ENCODE measurements around the gene TSPAN6. TPM values are rescaled to one million over a fixed set of nuclear protein-coding genes. Genes with fewer than 3 reads are reported as not detected.

Gene TSPAN6
- total and polyA plus RNA-seq, 10 donors = 2.9 to 20.8 (median 12.3) TPM

DNA sequence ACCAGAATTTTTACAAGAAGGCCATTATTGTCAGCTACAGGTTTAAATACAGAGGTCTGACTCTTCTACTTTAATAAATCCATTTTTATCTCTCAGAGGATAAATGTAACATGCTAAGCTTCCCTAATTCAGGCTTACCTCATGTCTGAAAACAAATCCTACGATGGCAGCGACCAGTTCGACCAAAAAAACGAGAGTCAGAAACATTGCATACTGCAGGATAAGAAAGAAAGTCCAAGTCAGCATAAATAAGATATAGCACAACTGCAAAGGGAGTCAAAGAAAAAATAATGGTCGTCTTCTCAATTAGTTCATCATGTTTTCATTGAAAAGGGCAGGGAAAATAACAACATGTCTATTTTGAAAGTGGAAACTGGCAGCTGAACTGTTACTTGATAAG is 1.6 kb downstream of the TSPAN6 start:
- intact Hi-C loops (cut with DNase I; ENCODE audit: low total_unique reads) = no loop called here
- peaks cover 0 to 7% (median 0%) of the 10 kb centered on the region in 6 donors for H3K4me1 ChIP-seq
- peaks cover 0 to 33% (median 0%) of the 10 kb centered on the region in 7 donors for H3K27me3 ChIP-seq (replicated peaks in 1 of 7)
- TF ChIP-seq POLR2A (IDR thresholded peaks at IDR 0.05) (no peak), POLR2AphosphoS5 (IDR thresholded peaks at IDR 0.05) (no peak)
- TF ChIP-seq, protein P1, sequence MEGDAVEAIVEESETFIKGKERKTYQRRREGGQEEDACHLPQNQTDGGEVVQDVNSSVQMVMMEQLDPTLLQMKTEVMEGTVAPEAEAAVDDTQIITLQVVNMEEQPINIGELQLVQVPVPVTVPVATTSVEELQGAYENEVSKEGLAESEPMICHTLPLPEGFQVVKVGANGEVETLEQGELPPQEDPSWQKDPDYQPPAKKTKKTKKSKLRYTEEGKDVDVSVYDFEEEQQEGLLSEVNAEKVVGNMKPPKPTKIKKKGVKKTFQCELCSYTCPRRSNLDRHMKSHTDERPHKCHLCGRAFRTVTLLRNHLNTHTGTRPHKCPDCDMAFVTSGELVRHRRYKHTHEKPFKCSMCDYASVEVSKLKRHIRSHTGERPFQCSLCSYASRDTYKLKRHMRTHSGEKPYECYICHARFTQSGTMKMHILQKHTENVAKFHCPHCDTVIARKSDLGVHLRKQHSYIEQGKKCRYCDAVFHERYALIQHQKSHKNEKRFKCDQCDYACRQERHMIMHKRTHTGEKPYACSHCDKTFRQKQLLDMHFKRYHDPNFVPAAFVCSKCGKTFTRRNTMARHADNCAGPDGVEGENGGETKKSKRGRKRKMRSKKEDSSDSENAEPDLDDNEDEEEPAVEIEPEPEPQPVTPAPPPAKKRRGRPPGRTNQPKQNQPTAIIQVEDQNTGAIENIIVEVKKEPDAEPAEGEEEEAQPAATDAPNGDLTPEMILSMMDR (IDR thresholded peaks at IDR 0.05 in 8 of 11, conservative IDR thresholded peaks at IDR 0.05 in 3 of 11) = no peak
- H3K9me3 ChIP-seq = no peaks in the 10 kb centered on the region
- no peak overlapping the region for H3K27ac ChIP-seq
- no peaks in the 10 kb centered on the region for H3K36me3 ChIP-seq
- WGBS, 5 donors = 59 to 87% (median 76%) methylated on average over 5 of the region's 5 CpGs
- DNase-seq = no peak
- H3K4me3 ChIP-seq = peak overlapping the region in 1 of 8 donors; percentile 66

DNA sequence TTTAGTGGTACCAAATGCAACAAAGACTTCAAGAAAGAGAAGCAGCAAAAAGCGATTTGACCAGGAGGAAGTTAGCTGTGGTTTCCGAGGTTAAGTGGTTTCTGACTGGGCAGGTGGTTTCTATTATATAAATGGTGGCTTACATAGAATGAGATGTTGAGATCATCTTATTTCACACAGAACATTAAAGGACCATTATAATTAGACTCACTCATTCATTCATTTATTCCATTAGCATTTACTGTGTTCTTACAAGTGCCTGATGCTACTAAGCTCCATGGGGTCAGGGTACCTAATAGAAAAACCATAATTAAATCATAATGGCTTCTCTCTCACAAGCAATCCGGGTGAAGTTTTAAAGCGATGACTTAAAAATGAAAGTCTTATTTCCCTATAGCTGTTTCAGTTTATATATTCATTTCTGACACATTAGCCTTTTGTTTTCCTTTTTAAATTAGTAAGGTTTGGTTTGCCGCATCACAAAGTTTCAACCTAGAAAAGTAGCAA is 10.6 kb downstream of the TSPAN6 start:
- TF ChIP-seq POLR2A (IDR thresholded peaks at IDR 0.05) (no peak), POLR2AphosphoS5 (IDR thresholded peaks at IDR 0.05) (no peak)
- TF ChIP-seq, protein P1 (IDR thresholded peaks at IDR 0.05 in 8 of 11, conservative IDR thresholded peaks at IDR 0.05 in 3 of 11) = no peak
- Histone ChIP-seq H3K9me3 (no peaks in the 10 kb centered on the region), H3K4me1 (peaks cover 0 to 12% (median 5%) of the 10 kb centered on the region in 6 donors), H3K27me3 (replicated peaks in 1 of 7) (peaks cover 0 to 24% (median 0%) of the 10 kb centered on the region in 7 donors), H3K4me3 (no peak overlapping the region), H3K36me3 (no peaks in the 10 kb centered on the region), H3K27ac (no peak overlapping the region)
- intact Hi-C loops (cut with DNase I; ENCODE audit: low total_unique reads) = no loop called here
- 19 to 40% (median 27%) methylated on average over 5 of the region's 5 CpGs for WGBS, 5 donors
- DNase-seq = no peak

DNA sequence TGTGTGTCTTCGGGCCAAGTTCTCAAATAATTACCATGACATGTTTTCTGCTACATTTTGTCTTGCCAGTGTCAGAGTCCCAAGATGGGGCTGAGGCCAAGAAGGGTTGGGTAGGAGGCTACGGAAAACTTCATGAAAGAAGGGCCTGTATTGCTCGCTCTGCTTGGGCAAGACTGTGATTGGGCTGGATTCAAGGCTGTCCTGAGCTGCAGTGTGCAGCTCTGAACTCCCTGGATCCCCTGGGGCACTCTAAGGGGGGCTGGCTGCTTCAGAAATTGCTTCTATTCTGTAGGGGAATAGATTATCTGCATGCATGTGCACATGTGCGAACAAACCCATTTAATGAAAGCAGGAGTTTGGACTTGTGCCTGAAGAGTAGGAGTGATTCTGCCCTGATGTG is 13.6 kb downstream of the TSPAN6 start:
- Histone ChIP-seq H3K4me1 (peaks cover 0 to 12% (median 5%) of the 10 kb centered on the region in 6 donors), H3K4me3 (no peak overlapping the region), H3K9me3 (no peaks in the 10 kb centered on the region), H3K27ac (no peak overlapping the region), H3K36me3 (no peaks in the 10 kb centered on the region), H3K27me3 (replicated peaks in 1 of 7) (peaks cover 0 to 16% (median 0%) of the 10 kb centered on the region in 7 donors)
- 84 to 91% (median 86%) methylated on average over 4 of the region's 4 CpGs for WGBS, 5 donors
- DNase-seq = no peak
- TF ChIP-seq, protein P1 (IDR thresholded peaks at IDR 0.05 in 8 of 11, conservative IDR thresholded peaks at IDR 0.05 in 3 of 11) = no peak
- intact Hi-C loops (cut with DNase I; ENCODE audit: low total_unique reads) = no loop called here

DNA sequence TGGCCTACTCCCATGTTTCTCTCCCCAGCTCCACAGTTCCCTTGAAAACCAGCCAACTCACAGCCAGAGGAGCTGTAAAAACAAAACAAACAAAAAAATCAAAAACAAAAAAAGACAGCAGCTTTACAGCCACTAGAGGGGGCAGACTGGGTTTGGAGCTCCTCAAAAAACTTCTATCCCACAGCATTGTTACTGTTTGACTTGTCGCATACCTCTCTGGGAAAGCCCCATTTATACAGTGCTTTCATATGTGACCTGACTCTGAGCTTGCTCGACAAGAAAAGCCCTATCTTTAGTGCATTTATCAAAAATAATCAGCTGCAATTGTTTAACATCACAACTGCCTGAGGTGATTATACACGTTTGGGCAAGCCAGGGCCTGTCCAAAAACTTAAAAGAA is 21.6 kb downstream of the TSPAN6 start:
- Histone ChIP-seq H3K27me3 (replicated peaks in 1 of 7) (peaks cover 0 to 52% (median 3%) of the 10 kb centered on the region in 7 donors), H3K36me3 (no peaks in the 10 kb centered on the region), H3K4me3 (no peak overlapping the region), H3K4me1 (no peaks in the 10 kb centered on the region), H3K9me3 (no peaks in the 10 kb centered on the region), H3K27ac (no peak overlapping the region)
- WGBS, 5 donors = 11 to 29% (median 23%) methylated on average over 3 of the region's 3 CpGs
- intact Hi-C loops (cut with DNase I; ENCODE audit: low total_unique reads) = no loop called here
- no peak for DNase-seq
- no peak for TF ChIP-seq POLR2A (IDR thresholded peaks at IDR 0.05)
- TF ChIP-seq, protein P1 (IDR thresholded peaks at IDR 0.05 in 8 of 11, conservative IDR thresholded peaks at IDR 0.05 in 3 of 11) = peak in 6 of 11 experiments; percentile 22 to 44 (median 28)
